ENCODE measurements around the gene PACSIN1.

PACSIN1 gene

DNA sequence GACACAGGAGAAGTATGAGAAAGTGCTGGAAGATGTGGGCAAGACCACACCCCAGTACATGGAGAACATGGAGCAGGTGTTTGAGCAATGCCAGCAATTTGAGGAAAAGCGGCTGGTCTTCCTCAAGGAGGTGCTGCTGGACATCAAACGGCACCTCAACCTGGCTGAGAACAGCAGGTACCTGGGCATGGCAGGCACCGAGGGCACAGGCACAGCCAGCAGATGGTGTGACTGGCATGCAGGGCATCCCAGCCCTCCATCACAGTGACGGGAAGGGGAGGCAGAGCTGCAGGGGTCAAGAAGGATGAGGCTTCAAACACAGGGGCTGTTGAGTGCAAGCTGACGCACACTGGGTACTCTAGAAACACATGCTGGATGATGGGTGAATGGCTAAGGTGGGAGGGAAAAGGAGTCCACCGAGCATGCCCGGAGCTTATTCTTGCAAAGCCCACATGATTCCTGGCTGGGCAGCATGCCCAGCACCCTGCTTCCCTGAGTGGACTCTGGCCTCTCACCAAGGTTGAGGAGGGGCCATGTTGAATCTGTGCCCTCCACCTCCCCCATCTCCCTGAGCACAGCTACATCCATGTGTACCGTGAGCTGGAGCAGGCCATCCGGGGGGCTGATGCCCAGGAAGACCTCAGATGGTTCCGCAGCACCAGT lies 63.9 kb downstream of the PACSIN1 start:
- DNase-seq: no peak

DNA sequence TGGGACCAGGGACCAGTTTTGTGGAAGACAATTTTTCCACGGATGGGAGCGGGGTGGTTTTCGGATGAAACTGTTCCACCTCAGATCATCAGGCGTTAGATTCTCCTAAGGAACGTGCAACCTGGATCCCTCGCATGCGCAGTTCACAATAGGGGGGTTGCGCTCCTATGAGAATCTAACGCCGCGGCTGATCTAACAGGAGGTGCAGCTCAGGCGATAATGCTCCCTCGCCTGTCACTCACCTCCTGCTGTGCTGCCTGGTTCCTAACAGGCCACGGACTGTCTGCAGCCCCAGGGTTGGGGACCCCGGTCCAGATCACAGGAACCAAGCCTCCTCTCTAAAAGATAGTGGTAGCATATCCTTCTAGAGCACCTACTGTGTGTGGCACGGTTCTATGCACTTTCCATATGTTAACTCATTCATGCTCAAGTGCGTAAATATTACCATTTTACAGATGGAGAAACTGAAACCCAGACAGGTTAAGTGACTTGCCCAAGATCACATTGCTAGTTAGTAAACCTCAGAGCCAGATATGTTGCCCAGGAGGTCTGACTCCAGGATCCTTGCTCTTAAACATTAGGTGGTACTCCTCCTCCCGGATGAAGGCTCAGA lies 65.0 kb downstream of the PACSIN1 start:
- no peak for DNase-seq

DNA sequence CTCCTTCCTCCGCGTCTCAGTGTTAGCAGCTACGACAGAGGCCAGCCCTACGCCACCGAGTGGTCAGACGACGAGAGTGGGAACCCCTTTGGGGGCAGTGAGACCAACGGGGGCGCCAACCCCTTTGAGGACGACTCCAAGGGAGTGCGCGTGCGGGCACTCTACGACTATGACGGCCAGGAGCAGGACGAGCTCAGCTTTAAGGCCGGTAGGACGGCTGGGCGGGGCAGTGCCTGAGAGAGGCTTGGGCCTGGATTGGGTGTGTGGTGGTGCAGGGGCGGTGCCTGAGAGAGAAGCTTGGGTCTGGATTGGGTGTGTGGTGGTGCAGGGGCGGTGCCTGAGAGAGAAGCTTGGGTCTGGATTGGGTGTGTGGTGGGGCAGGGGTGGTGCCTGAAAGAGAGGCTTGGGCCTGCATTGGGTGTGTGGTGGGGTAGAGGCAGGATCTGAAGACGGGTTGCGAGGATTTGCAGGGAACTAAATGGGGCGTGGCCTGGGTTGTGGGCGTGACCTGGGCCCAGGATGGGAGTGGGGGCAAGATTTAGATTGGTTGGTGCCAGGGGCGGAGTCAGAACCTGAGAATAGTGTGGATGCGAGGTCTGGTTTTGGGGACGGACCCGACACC lies 65.8 kb downstream of the PACSIN1 start:
- DNase-seq: peak; percentile 29

DNA sequence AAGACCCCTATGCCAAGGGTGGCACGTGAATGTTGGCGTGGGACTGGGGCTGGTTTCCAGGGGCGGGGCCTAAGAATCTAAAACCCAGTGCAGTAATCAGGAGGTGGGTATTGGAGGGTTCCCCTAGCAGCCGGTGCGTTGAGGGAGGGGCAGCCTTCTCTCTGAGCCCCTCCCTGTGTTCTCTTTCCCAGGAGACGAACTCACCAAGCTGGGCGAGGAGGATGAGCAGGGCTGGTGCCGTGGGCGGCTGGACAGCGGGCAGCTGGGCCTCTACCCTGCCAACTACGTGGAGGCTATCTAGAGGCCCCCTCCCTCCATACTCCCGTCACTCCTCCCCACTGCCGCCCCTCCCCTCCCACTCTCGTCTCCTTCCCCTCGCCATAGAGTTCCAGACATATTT lies 66.4 kb downstream of the PACSIN1 start:
- DNase-seq: no peak

- no peak for DNase-seq
These were observed 68.3 kb downstream of the PACSIN1 start for GRCh38 chr6:34534146-34534545.

DNA sequence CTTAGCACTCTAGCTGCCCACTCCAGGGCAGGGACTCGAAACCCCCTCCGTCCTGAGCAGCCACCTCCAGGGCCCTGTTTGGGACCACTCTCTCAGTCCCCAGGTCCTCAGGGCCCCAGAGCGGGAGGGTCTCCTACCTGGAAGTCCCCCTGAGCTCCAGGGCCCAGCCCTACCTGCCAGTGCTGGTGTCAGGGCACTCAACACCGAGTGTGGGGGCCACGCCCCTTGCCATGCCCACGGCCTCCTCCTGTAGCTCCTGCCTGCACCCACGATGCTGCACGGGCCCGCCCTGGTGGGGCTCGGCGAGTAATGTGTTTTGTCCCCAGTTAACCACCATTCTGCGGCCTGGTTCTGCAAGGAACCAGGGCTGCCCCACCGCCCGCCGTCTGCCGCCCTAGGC lies 68.8 kb downstream of the PACSIN1 start:
- no peak for DNase-seq

GRCh38 chr6:34535199-34535598 lies 69.3 kb downstream of the PACSIN1 start:
- DNase-seq: no peak

GRCh38 chr6:34535646-34536045 lies 69.8 kb downstream of the PACSIN1 start:
- no peak for DNase-seq

DNA sequence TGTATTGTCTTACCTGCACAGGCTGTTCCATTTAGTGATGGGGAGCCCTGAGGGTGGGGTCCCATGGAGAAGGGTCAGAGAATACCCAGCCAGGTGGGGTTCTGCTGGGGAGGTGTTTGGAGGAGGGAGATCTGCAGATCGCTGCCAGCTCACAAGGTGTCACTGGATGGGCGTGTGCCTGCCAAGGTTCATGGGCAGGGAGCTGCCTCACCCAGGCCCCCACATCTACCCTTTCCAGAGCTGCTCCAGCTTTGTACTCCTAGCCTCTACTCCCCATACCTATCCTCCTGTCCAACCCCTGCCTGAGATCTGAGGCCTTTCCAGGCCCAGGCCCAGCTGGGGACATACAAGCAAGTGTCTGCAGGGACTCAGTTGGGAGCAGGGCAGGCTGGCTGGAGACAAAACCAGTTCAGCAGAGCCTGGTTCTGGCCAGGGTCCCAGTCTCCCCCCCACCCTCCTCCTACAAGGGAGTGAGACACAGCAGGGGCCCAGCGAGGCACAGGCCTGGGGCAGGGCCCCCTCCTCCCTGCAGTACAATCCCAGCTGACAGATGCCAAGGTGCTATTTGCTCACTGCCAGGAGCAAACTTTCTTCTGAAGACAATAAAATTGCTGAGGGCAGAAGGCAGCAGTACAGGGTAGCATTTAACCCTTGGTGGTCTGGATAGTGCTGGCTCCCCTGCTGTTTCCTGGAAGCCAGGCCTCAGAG lies 70.5 kb downstream of the PACSIN1 start:
- DNase-seq: no peak

- no peak for DNase-seq
These were observed 71.3 kb downstream of the PACSIN1 start for GRCh38 chr6:34536959-34537848.

DNA sequence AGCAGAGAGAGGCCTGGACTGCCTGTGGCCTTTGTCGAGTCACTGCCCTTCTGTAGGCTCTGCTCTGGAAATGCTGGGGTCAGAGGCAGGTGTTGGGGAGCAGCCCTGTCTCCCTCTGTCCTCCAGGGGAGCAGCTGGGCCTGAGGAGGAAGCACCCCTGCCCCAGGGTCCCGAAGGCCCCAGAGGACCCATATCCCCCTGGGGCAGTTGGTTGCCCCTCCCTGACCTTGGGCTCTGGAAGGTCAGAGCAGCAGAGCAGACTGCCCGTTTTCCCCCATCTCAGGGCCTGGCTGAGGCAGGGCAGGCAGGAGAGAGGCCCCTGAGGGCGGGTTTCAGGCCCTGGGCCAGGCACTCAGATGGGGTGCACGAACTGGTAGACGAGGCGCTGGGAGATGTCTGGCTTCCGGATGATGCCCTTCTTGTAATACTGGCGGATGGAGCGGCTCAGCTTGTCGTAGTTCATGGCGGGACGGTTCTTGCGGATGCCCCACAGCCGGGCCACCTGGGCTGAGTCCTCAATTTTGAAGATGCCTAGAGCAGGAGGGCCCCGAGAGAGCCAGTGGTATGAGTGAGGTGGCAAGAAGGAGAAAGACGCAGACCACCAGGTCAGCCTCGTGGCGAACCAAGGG lies 72.2 kb downstream of the PACSIN1 start:
- no peak for DNase-seq

GRCh38 chr6:34538581-34538980 lies 72.7 kb downstream of the PACSIN1 start:
- DNase-seq: no peak

DNA sequence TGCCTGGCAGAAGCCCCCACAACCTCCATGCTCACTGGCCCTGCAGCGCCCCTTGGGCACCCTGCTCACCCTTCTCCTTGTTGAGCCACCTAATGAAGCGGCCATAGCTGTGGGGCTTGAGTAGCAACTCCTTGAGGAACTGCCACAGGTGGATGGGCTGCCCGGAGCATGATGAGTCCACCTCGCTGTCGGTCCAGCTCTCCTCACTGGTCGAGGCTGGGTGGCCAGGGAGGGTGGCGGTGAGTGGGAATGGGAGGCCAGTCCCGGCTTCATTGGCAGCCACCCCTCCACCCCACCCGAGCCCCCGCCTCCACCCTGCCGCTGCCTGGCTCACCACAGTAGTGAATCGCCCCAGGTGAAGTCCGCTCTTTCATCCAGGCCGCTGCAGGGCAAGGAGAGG lies 73.3 kb downstream of the PACSIN1 start:
- no peak for DNase-seq

DNA sequence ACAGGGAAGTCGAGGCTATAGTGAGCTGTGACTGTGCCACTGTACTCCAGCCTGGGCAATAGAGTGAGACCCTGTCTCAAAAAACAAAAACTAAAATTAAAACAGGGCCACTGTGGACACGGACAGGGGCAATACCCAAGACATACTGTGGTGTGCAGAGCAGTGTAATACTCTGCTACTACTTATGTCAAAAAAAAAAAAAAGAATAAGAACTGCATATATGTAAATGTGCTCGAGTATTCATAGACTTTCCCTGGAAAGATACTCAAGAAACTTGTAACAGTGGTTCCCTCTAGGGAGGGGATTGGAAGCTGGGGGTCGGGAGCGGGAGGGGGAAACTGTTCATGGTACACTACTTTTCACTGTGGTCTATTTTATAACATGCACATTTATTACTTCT lies 74.3 kb downstream of the PACSIN1 start:
- no peak for DNase-seq

DNA sequence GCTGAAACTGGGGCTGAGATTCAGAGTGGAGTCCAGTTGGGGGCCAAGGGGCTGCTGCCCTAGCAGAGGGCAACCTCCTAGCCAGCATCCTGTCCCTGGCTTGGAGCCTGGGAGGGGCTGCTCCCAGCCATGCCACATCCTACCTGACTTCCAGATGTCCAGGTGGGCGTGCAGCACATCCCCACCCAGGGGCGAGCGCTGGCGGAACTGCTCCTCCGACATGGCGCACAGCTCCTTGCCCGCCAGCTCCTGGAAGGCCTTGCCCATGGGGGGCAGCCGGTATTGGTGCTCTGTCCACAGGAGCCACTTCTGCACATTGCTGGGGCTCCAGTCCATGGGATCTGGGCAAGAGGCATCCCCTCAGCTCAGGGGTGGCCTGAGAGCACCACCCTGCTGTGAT lies 75.0 kb downstream of the PACSIN1 start:
- DNase-seq: no peak

DNA sequence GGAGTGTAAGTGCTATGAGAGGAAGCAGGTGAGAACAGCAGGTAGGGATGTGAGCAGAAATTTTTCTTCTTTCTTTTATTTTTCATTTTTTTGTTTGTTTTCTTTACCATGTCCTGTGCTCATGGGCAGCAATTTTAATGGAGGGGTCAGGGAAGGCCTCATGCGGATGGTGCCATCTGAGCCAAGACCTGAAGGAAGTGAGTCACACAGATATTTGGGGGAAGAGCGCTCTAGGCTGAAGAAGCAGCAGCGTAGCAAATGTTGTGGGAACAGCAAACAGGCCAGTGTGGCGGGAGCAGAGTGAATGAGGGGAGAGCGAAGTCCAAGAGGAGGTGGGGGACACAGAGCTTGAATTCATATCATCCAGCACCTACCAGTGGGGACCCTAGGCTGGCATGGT lies 77.5 kb downstream of the PACSIN1 start:
- no peak for DNase-seq

GRCh38 chr6:34544052-34544604 lies 78.3 kb downstream of the PACSIN1 start:
- no peak for DNase-seq

GRCh38 chr6:34544776-34545471 lies 79.0 kb downstream of the PACSIN1 start:
- no peak for DNase-seq

DNA sequence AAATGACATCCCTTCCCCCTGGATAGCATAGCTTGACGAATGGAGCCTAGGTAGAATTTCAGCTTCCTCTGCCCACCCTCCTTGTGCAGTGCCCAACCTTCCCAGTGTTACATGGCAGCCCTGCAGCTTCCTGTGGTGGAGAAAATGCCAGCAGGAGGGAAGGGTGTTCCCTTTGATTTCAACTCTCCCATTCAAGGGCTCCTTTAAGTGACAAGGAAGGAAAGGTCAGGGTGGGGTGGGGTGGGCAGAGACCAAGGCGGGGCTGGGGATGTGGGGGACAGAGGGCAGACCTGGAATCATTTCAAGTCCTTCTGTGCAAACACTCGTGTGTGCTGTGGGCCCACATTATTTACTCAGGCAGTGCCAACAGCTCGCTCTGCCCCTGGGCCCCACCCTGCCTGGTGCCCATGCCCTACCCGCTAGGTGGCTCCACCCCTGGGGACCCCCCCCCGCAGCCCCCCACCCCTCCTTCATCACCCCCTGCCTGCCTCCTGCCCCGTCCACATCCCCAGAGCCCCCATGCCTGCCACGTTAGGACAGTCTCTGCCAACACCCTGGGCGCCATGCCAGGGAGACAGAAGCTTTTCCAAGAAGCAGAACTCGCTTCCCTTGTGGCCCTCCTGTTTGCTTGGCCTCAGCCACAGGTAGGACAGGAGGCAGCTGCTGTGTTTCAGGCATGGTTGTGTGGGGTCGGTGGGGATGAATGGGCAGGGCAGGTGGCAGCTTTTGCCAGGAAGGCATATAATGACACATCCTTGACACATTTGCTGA lies 80.9 kb downstream of the PACSIN1 start:
- DNase-seq: no peak

All from CD4-positive, alpha-beta T cell treated with Interleukin-21 for 1 hour (primary cell).